Measurements from ENCODE around the gene MYCL. TPM values are rescaled to one million over a fixed set of nuclear protein-coding genes. Genes with fewer than 3 reads are reported as not detected.

MYCL gene
- total RNA-seq, 1 experiment from 2014 or later = 7.8 TPM

- no peaks in the 10 kb centered on the region for H3K27me3 Mint-ChIP-seq (ENCODE audit: insufficient read depth, unreplicated experiment)
- peaks cover 18% of the 10 kb centered on the region for H3K4me1 Mint-ChIP-seq (ENCODE audit: low read depth, unreplicated experiment)
- Histone ChIP-seq H3K36me3 (ENCODE audit: control insufficient read depth, insufficient read depth, low read length) (peaks cover 1% of the 10 kb centered on the region; the same call in 1 of the 2 replicates), H3K4me3 (ENCODE audit: low read depth, low read length) (no peak overlapping the region), H3K27me3 (replicated peaks; ENCODE audit: control insufficient read depth, insufficient read depth, low read length) (no peaks in the 10 kb centered on the region), H3K9me3 (no peaks in the 10 kb centered on the region), H3K4me1 (peaks cover 13% of the 10 kb centered on the region; the same call in 1 of the 2 replicates)
- H3K27ac Mint-ChIP-seq (ENCODE audit: unreplicated experiment) = peak overlapping the region; percentile 23
- DNase-seq = peak; percentile 42
- no peak for TF ChIP-seq CTCF (IDR thresholded peaks at IDR 0.05; ENCODE audit: insufficient read depth in 1 of 2, low read depth in 1 of 2, low read length in 1 of 2, severe bottlenecking in 1 of 2, unreplicated experiment in 1 of 2)
- no TSS peak for BruUV-seq (replicated peaks)
- POLR2A ChIA-PET = no interaction called here
- intact Hi-C loops (cut with micrococcal nuclease; ENCODE audit: unreplicated experiment) = loop anchor here (1.0 kb wide), 1 partner anchor 50 kb away; no protein-coding TSS in a partner anchor
- no peak overlapping the region for H3K4me3 Mint-ChIP-seq (ENCODE audit: unreplicated experiment)
- H3K36me3 Mint-ChIP-seq (ENCODE audit: insufficient read depth, unreplicated experiment) = peaks cover 22% of the 10 kb centered on the region
- no peaks in the 10 kb centered on the region for H3K9me3 Mint-ChIP-seq (ENCODE audit: unreplicated experiment)
- CTCF ChIA-PET = interaction anchor here (0.7 to 1.0 kb wide), 3 partner anchors 35 to 50 kb away, joined by 3 to 5 read pairs (median 3); partner anchors contain the start of gene MYCL
Observed at GRCh38 chr1:39852214-39852791, 49.4 kb downstream of the MYCL start.

GRCh38 chr1:39850606-39851216, 51.0 kb downstream of the MYCL start:
- CTCF ChIA-PET = no interaction called here
- no peaks in the 10 kb centered on the region for H3K27me3 ChIP-seq (replicated peaks; ENCODE audit: control insufficient read depth, insufficient read depth, low read length)
- no peak for DNase-seq
- POLR2A ChIA-PET = no interaction called here
- no peak for TF ChIP-seq CTCF (IDR thresholded peaks at IDR 0.05; ENCODE audit: insufficient read depth in 1 of 2, low read depth in 1 of 2, low read length in 1 of 2, severe bottlenecking in 1 of 2, unreplicated experiment in 1 of 2)
- Mint-ChIP-seq H3K27ac (ENCODE audit: unreplicated experiment) (no peak overlapping the region), H3K9me3 (ENCODE audit: unreplicated experiment) (no peaks in the 10 kb centered on the region), H3K4me3 (ENCODE audit: unreplicated experiment) (no peak overlapping the region), H3K27me3 (ENCODE audit: insufficient read depth, unreplicated experiment) (no peaks in the 10 kb centered on the region), H3K4me1 (ENCODE audit: low read depth, unreplicated experiment) (peaks cover 18% of the 10 kb centered on the region), H3K36me3 (ENCODE audit: insufficient read depth, unreplicated experiment) (peaks cover 19% of the 10 kb centered on the region)
- no peaks in the 10 kb centered on the region for H3K9me3 ChIP-seq
- H3K4me3 ChIP-seq (ENCODE audit: low read depth, low read length) = no peak overlapping the region
- intact Hi-C loops (cut with micrococcal nuclease; ENCODE audit: unreplicated experiment) = no loop called here
- peaks cover 1% of the 10 kb centered on the region; the same call in 1 of the 2 replicates for H3K36me3 ChIP-seq (ENCODE audit: control insufficient read depth, insufficient read depth, low read length)
- BruUV-seq (replicated peaks) = no TSS peak
- peaks cover 13% of the 10 kb centered on the region; the same call in 1 of the 2 replicates for H3K4me1 ChIP-seq

- Histone ChIP-seq H3K36me3 (ENCODE audit: control insufficient read depth, insufficient read depth, low read length) (peaks cover 1% of the 10 kb centered on the region; the same call in 1 of the 2 replicates), H3K9me3 (no peaks in the 10 kb centered on the region), H3K27me3 (replicated peaks; ENCODE audit: control insufficient read depth, insufficient read depth, low read length) (no peaks in the 10 kb centered on the region), H3K4me3 (ENCODE audit: low read depth, low read length) (no peak overlapping the region), H3K4me1 (peaks cover 13% of the 10 kb centered on the region; the same call in 1 of the 2 replicates)
- H3K4me1 Mint-ChIP-seq (ENCODE audit: low read depth, unreplicated experiment) = peaks cover 18% of the 10 kb centered on the region
- no peak for DNase-seq
- no peak for TF ChIP-seq CTCF (IDR thresholded peaks at IDR 0.05; ENCODE audit: insufficient read depth in 1 of 2, low read depth in 1 of 2, low read length in 1 of 2, severe bottlenecking in 1 of 2, unreplicated experiment in 1 of 2)
- ChIA-PET POLR2A (no interaction called here), CTCF (no interaction called here)
- no peak overlapping the region for H3K27ac Mint-ChIP-seq (ENCODE audit: unreplicated experiment)
- H3K27me3 Mint-ChIP-seq (ENCODE audit: insufficient read depth, unreplicated experiment) = no peaks in the 10 kb centered on the region
- no peak overlapping the region for H3K4me3 Mint-ChIP-seq (ENCODE audit: unreplicated experiment)
- intact Hi-C loops (cut with micrococcal nuclease; ENCODE audit: unreplicated experiment) = no loop called here
- peaks cover 12% of the 10 kb centered on the region for H3K36me3 Mint-ChIP-seq (ENCODE audit: insufficient read depth, unreplicated experiment)
- H3K9me3 Mint-ChIP-seq (ENCODE audit: unreplicated experiment) = no peaks in the 10 kb centered on the region
- BruUV-seq (replicated peaks) = no TSS peak
Observed at GRCh38 chr1:39849203-39849602, 52.5 kb downstream of the MYCL start.
